Central memory CD8-positive, alpha-beta T cell (primary cell): ENCODE results near the gene CMYA5.

Source experiments
- ATAC-seq: fragments of 150-1000 bp; cut with Tn5 transposase; replicated peaks from 2 replicates; pipeline ENCODE4 v1.10.0; 2022; ENCODE audit warnings: mild to moderate bottlenecking, moderate FRiP score, moderate number of reproducible peaks; ENCODE audit not compliant: poor library complexity, severe bottlenecking; ENCODE audit errors: extremely low read depth
- DNase-seq, 2 donors: peaks; one replicate each; pipeline ENCODE4 v3.0.0; 2021; ENCODE audit warnings: low spot score in 2 of 2
- H3K27ac Mint-ChIP-seq: one replicate; pipeline ENCODE4 v1.8.0; 2022; ENCODE audit warnings: low read depth, mild to moderate bottlenecking, moderate library complexity, mixed read lengths
- H3K27me3 Mint-ChIP-seq: one replicate; pipeline ENCODE4 v1.8.0; 2022; ENCODE audit warnings: mixed read lengths
- H3K36me3 Mint-ChIP-seq: one replicate; pipeline ENCODE4 v1.8.0; 2022; ENCODE audit warnings: mild to moderate bottlenecking, moderate library complexity, mixed read lengths; ENCODE audit not compliant: insufficient read depth
- H3K4me1 Mint-ChIP-seq: one replicate; pipeline ENCODE4 v1.8.0; 2022; ENCODE audit warnings: mixed read lengths
- H3K4me3 Mint-ChIP-seq: one replicate; pipeline ENCODE4 v1.8.0; 2022; ENCODE audit warnings: mild to moderate bottlenecking, moderate library complexity, mixed read lengths
- H3K9me3 Mint-ChIP-seq: one replicate; pipeline ENCODE4 v1.8.0; 2022; ENCODE audit warnings: mixed read lengths

CMYA5 gene

GRCh38 chr5:79841172-79841571 is 151.5 kb downstream of the CMYA5 start:
- DNase-seq, result no peak
- no peak for ATAC-seq
- Mint-ChIP-seq H3K36me3 (no peaks in the 10 kb centered on the region), H3K9me3 (no peaks in the 10 kb centered on the region), H3K4me1 (no peaks in the 10 kb centered on the region), H3K4me3 (no peak overlapping the region), H3K27ac (no peak overlapping the region), H3K27me3 (peaks cover 13% of the 10 kb centered on the region)

GRCh38 chr5:79842006-79842881 is 152.6 kb downstream of the CMYA5 start:
- Mint-ChIP-seq H3K27ac (no peak overlapping the region), H3K4me1 (no peaks in the 10 kb centered on the region), H3K27me3 (peaks cover 16% of the 10 kb centered on the region), H3K36me3 (no peaks in the 10 kb centered on the region), H3K9me3 (no peaks in the 10 kb centered on the region), H3K4me3 (no peak overlapping the region)
- DNase-seq (no peak), ATAC-seq (no peak)

DNA sequence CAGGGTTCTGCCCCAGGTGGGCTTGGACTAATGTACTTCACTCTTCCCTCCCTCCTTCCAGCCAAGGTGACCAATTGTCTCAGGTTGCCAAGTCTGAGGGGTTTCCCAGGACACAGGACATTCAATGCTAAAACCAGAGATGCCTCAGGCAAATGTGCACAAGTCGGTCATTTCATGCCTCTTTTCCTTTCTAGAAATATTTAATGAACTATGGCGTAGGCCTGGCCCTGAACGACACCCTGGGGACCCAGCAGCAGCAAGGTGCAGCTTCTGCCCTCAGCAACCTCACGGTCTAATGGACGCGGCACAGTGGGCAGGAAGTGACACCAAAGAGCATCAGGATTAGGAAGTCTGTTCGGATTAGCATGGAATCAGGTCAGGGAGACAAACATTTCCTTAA is 153.4 kb downstream of the CMYA5 start:
- ATAC-seq (no peak), DNase-seq (no peak)
- Mint-ChIP-seq H3K27ac (no peak overlapping the region), H3K4me3 (no peak overlapping the region), H3K4me1 (no peaks in the 10 kb centered on the region), H3K36me3 (no peaks in the 10 kb centered on the region), H3K27me3 (peaks cover 23% of the 10 kb centered on the region), H3K9me3 (no peaks in the 10 kb centered on the region)

- Mint-ChIP-seq H3K4me1 (no peaks in the 10 kb centered on the region), H3K36me3 (no peaks in the 10 kb centered on the region), H3K27me3 (peaks cover 27% of the 10 kb centered on the region), H3K4me3 (no peak overlapping the region), H3K9me3 (no peaks in the 10 kb centered on the region), H3K27ac (no peak overlapping the region)
- ATAC-seq (no peak), DNase-seq (no peak)
Observed at GRCh38 chr5:79843450-79844388, 154.1 kb downstream of the CMYA5 start.

GRCh38 chr5:79844571-79844970 is 154.9 kb downstream of the CMYA5 start:
- Mint-ChIP-seq H3K36me3 (no peaks in the 10 kb centered on the region), H3K27ac (no peak overlapping the region), H3K9me3 (no peaks in the 10 kb centered on the region), H3K4me3 (no peak overlapping the region), H3K27me3 (peaks cover 27% of the 10 kb centered on the region), H3K4me1 (no peaks in the 10 kb centered on the region)
- DNase-seq (no peak), ATAC-seq (no peak)

- ATAC-seq (no peak), DNase-seq (no peak)
- Mint-ChIP-seq H3K36me3 (no peaks in the 10 kb centered on the region), H3K4me3 (no peak overlapping the region), H3K9me3 (no peaks in the 10 kb centered on the region), H3K27ac (no peak overlapping the region), H3K27me3 (peaks cover 20% of the 10 kb centered on the region), H3K4me1 (no peaks in the 10 kb centered on the region)
Observed at GRCh38 chr5:79845448-79846197, 156.0 kb downstream of the CMYA5 start.

DNA sequence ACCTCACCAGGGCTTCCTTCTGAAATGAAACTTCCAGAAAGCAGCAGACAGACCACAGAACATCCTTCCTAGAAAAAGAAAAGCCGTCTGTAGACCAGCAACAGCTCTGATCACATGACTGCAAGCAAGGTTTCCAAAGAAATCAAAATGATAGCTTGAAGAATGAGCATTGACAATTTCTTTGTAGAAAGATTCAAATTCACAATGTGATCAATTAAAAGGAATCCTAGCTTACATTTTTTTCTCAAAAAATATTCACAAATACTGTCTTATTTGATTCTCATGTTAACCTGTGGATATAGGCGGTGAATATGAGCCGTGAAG is 156.5 kb downstream of the CMYA5 start:
- ATAC-seq, result no peak
- no peaks in the 10 kb centered on the region for H3K9me3 Mint-ChIP-seq

GRCh38 chr5:79847561-79847960 is 157.9 kb downstream of the CMYA5 start:
- no peaks in the 10 kb centered on the region for H3K9me3 Mint-ChIP-seq
- no peaks in the 10 kb centered on the region for H3K4me1 Mint-ChIP-seq
- H3K27ac Mint-ChIP-seq, result no peak overlapping the region
- ATAC-seq, result no peak
- peaks cover 19% of the 10 kb centered on the region for H3K27me3 Mint-ChIP-seq
- DNase-seq, result no peak
- H3K36me3 Mint-ChIP-seq, result no peaks in the 10 kb centered on the region
- no peak overlapping the region for H3K4me3 Mint-ChIP-seq

More for the DNA sequence above, 156.5 kb downstream of the CMYA5 start:
- Mint-ChIP-seq H3K4me1 (no peaks in the 10 kb centered on the region), H3K36me3 (no peaks in the 10 kb centered on the region), H3K4me3 (no peak overlapping the region), H3K27me3 (peaks cover 14% of the 10 kb centered on the region), H3K27ac (no peak overlapping the region)
- no peak for DNase-seq

GRCh38 chr5:79849061-79849460 is 159.4 kb downstream of the CMYA5 start:
- no peak for ATAC-seq
- no peaks in the 10 kb centered on the region for H3K4me1 Mint-ChIP-seq
- H3K4me3 Mint-ChIP-seq, result no peak overlapping the region
- no peak for DNase-seq
- no peak overlapping the region for H3K27ac Mint-ChIP-seq
- no peaks in the 10 kb centered on the region for H3K36me3 Mint-ChIP-seq
- no peaks in the 10 kb centered on the region for H3K9me3 Mint-ChIP-seq
- peaks cover 19% of the 10 kb centered on the region for H3K27me3 Mint-ChIP-seq
